HepG2 (cell line): ENCODE results near the gene SEMA6B. TPM values are rescaled to one million over a fixed set of nuclear protein-coding genes. Genes with fewer than 3 reads are reported as not detected.

Experiments used
- ATAC-seq: fragments of 200-7000 bp; cut with Tn5 transposase; 3 replicates; pipeline ENCODE4 v1.9.1; 2020; ENCODE audit warnings: mild to moderate bottlenecking, moderate library complexity
- BruUV-seq: library from RNA; stranded (reverse); fragments of 400-500 nt; replicated peaks from 2 replicates; lab custom pipeline; 2021; lab: Mats Ljungman, UMichigan
- CTCF ChIA-PET: fragments of 300-600 bp; formaldehyde crosslinking; extraction: SDS; loops from one replicate; lab custom pipeline; 2021; ENCODE audit warnings: low total read pairs, inconsistent platforms, low intra/inter-chr PET ratio; lab: Yijun Ruan, JAX
- POLR2A ChIA-PET: fragments of 350-600 bp; sonication (Branson Sonifier 250); formaldehyde crosslinking; loops from one replicate; lab custom pipeline; 2020; ENCODE audit warnings: antibody characterized with exemption, inconsistent platforms; lab: Yijun Ruan, JAX
- DNase-seq: peaks from one replicate; pipeline ENCODE4 v3.0.0-alpha.2; 2015; ENCODE audit warnings: low spot score
- FAIRE-seq: peaks from 3 replicates; lab custom pipeline; 2011; peaks lifted over from hg19 to GRCh38; lab: Jason Lieb, UNC
- H2AFZ ChIP-seq: one replicate; pipeline ENCODE4 v1.6.1; 2011; ENCODE audit warnings: low read length, inconsistent platforms
- H3K27ac ChIP-seq: fragments of 300-600 bp; 3 replicates; pipeline ENCODE4 v1.8.0; 2011; ENCODE audit warnings: mixed run types, mild to moderate bottlenecking, mixed read lengths, low read length, inconsistent platforms; ENCODE audit not compliant: insufficient read depth; ENCODE audit errors: extremely low read length
- H3K27me3 ChIP-seq, 2 experiments: fragments of 200-600 bp in 1 of 2; 2 replicates in 1 of 2; 3 replicates in 1 of 2; pipeline versions ENCODE4 v1.6.0 to v1.8.0; 2011; ENCODE audit warnings: low read length in 2 of 2, mild to moderate bottlenecking in 2 of 2, moderate library complexity in 2 of 2, inconsistent platforms in 1 of 2; ENCODE audit not compliant: insufficient read depth in 2 of 2, control insufficient read depth in 1 of 2
- H3K36me3 ChIP-seq, 2 experiments: fragments of 200-600 bp in 1 of 2; replicated peaks in 1 of 2; 2 replicates in 1 of 2; 3 replicates in 1 of 2; pipeline versions ENCODE4 v1.5.1 to v1.8.0; 2011; ENCODE audit warnings: low read length in 2 of 2, inconsistent platforms in 1 of 2; ENCODE audit not compliant: insufficient read depth in 2 of 2, control insufficient read depth in 1 of 2
- H3K4me1 ChIP-seq: 2 replicates; pipeline ENCODE4 v1.5.1; 2012; ENCODE audit warnings: low read length, inconsistent platforms; ENCODE audit not compliant: insufficient read depth
- H3K4me2 ChIP-seq: 2 replicates; pipeline ENCODE4 v1.6.0; 2011; ENCODE audit warnings: low read depth, low read length, inconsistent platforms
- H3K4me3 ChIP-seq, 3 experiments: fragments of 200-600 bp in 1 of 3; sonication (generic), shearing (Covaris generic) in 1 of 3; replicated peaks in 1 of 3; 2 replicates each; pipeline ENCODE4 v1.5.1; 2011 to 2016; ENCODE audit warnings: low read length in 3 of 3, inconsistent platforms in 2 of 3, low read depth in 2 of 3, mild to moderate bottlenecking in 2 of 3, control low read depth in 1 of 3, mixed read lengths in 1 of 3; ENCODE audit not compliant: insufficient read depth in 1 of 3
- H3K79me2 ChIP-seq: one replicate; pipeline ENCODE4 v1.6.1; 2011; ENCODE audit warnings: low read length, inconsistent platforms; ENCODE audit not compliant: insufficient read depth
- H3K9ac ChIP-seq: 2 replicates; pipeline ENCODE4 v1.6.0; 2011; ENCODE audit warnings: mild to moderate bottlenecking, low read depth, low read length, inconsistent platforms; ENCODE audit not compliant: insufficient read depth
- H3K9me3 ChIP-seq: 2 replicates; pipeline ENCODE4 v1.5.1; 2012; ENCODE audit warnings: mild to moderate bottlenecking, low read length
- H4K20me1 ChIP-seq: 2 replicates; pipeline ENCODE4 v1.6.0; 2011; ENCODE audit warnings: inconsistent platforms, mild to moderate bottlenecking, low read length, moderate library complexity; ENCODE audit not compliant: insufficient read depth
- EZH2 ChIP-seq: conservative IDR thresholded peaks from 2 replicates; pipeline ENCODE4 v1.6.1; 2012; ENCODE audit warnings: mild to moderate bottlenecking, low read depth, low read length, moderate library complexity
- HIVEP1 ChIP-seq: sonication (generic); formaldehyde crosslinking; IDR thresholded peaks from 2 replicates; pipeline ENCODE4 v1.4.0; 2020; ENCODE audit warnings: mild to moderate bottlenecking, missing genetic modification reagents
- ZKSCAN8 ChIP-seq: IDR thresholded peaks from 2 replicates; pipeline ENCODE4 v1.6.1; 2016; ENCODE audit warnings: borderline replicate concordance, missing genetic modification reagents, missing compliant biosample characterization
- WGBS: methylation state at CpG from one replicate; pipeline ENCODE4 v1.1.6; 2017; ENCODE audit warnings: low lambda C conversion rate; 5-methylcytosine and 5-hydroxymethylcytosine counted together
- in situ Hi-C: cut with HindIII; loops from 2 replicates; pipeline ENCODE4 v1.10.0; 2017; ENCODE audit warnings: low pct_unique_long_range_greater_than_20kb; ENCODE audit not compliant: extremely low pct_ligation_motif_present
- intact Hi-C: fragments of 100-400 bp; cut with micrococcal nuclease; formaldehyde crosslinking; loops from one replicate; pipeline ENCODE4 v1.10.0; 2022; ENCODE audit not compliant: unreplicated experiment
- polyA plus RNA-seq, 8 experiments: library from polyadenylated mRNA; depleted of rRNA in 3 of 8; stranded (reverse) in 7 of 8; unstranded in 1 of 8; fragments of >200 nt; fragmentation: Illumina TruSeq in 4 of 8; extraction: Trizol in 4 of 8; gene quantifications; 2 replicates each; pipeline versions ENCODE4 v1.2.1 to v1.2.3, GENCODE V29; 2011 to 2016; ENCODE audit warnings: low read depth in 4 of 8, missing spikeins in 1 of 8, mixed read lengths in 1 of 8; ENCODE audit not compliant: insufficient read depth in 1 of 8
- total RNA-seq, 5 experiments: library from RNA; depleted of rRNA; stranded (reverse); fragments of >200 nt; fragmentation: Illumina TruSeq; extraction: Trizol; gene quantifications; 2 replicates each; pipeline ENCODE4 v1.2.3, GENCODE V29; 2016; ENCODE audit warnings: low read depth in 1 of 5
- TF ChIP-seq, protein P1 (sequence below): sonication (generic); formaldehyde crosslinking; IDR thresholded peaks from 2 replicates; pipeline ENCODE4 v1.4.0; 2020; ENCODE audit warnings: missing genetic modification reagents, borderline replicate concordance
- TF ChIP-seq, protein P2 (sequence below): sonication (generic); formaldehyde crosslinking; IDR thresholded peaks from 2 replicates; pipeline ENCODE4 v1.4.0; 2020; ENCODE audit warnings: missing genetic modification reagents

The SEMA6B gene
- total and polyA plus RNA-seq, 2 of the 13 experiments (the other 11 are each of a cell fraction or from before 2014, with no cell fraction given): 45.5 to 67.1 TPM

DNA sequence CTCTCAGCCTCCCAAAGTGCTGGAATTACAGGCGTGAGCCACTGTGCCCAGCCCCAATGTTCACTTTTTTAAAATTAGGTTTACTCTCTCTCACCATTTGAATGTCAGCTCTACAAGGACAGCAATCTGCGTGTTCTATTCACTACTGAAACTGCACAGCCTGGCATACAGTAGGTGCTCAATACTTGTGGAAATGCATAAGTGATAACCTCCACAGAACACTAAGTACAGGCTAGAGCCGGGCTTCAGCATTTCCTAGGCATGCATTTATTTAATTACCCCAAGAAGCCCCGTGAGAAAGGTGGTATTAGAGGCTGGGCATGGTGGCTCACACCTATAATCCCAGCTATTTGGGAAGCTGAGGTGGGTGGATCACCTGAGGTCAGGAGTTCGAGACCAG, 46.7 kb upstream of the SEMA6B start:
- no peak for ATAC-seq
- in situ Hi-C loops: no loop called here
- no TSS peak for BruUV-seq

More for the DNA sequence above, 46.7 kb upstream of the SEMA6B start:
- no peak for DNase-seq
- no peak for FAIRE-seq
- 53% methylated on average over 5 of the region's 5 CpGs for WGBS
- Histone ChIP-seq H3K4me1 (peaks cover 24% of the 10 kb centered on the region), H3K4me3 (no peak overlapping the region), H3K4me2 (no peak overlapping the region), H3K27ac (no peak overlapping the region), H2AFZ (no peak overlapping the region), H3K27me3 (peaks cover 0 to 10% of the 10 kb centered on the region in 2 experiments; a peak in 3 of 5 replicates), H3K9ac (no peak overlapping the region), H4K20me1 (no peaks in the 10 kb centered on the region), H3K36me3 (no peaks in the 10 kb centered on the region), H3K9me3 (no peaks in the 10 kb centered on the region), H3K79me2 (no peaks in the 10 kb centered on the region)
- POLR2A ChIA-PET: interaction anchor here (1.1 kb wide), 1 partner anchor 135 kb away, joined by 3 read pairs; the partner anchor contains the start of gene HDGFL2
- intact Hi-C loops: no loop called here
- TF ChIP-seq, protein P1, sequence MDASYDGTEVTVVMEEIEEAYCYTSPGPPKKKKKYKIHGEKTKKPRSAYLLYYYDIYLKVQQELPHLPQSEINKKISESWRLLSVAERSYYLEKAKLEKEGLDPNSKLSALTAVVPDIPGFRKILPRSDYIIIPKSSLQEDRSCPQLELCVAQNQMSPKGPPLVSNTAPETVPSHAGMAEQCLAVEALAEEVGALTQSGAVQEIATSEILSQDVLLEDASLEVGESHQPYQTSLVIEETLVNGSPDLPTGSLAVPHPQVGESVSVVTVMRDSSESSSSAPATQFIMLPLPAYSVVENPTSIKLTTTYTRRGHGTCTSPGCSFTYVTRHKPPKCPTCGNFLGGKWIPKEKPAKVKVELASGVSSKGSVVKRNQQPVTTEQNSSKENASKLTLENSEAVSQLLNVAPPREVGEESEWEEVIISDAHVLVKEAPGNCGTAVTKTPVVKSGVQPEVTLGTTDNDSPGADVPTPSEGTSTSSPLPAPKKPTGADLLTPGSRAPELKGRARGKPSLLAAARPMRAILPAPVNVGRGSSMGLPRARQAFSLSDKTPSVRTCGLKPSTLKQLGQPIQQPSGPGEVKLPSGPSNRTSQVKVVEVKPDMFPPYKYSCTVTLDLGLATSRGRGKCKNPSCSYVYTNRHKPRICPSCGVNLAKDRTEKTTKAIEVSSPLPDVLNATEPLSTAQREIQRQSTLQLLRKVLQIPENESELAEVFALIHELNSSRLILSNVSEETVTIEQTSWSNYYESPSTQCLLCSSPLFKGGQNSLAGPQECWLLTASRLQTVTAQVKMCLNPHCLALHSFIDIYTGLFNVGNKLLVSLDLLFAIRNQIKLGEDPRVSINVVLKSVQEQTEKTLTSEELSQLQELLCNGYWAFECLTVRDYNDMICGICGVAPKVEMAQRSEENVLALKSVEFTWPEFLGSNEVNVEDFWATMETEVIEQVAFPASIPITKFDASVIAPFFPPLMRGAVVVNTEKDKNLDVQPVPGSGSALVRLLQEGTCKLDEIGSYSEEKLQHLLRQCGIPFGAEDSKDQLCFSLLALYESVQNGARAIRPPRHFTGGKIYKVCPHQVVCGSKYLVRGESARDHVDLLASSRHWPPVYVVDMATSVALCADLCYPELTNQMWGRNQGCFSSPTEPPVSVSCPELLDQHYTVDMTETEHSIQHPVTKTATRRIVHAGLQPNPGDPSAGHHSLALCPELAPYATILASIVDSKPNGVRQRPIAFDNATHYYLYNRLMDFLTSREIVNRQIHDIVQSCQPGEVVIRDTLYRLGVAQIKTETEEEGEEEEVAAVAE (CRISPR knock-in tag): no peak
- peak; percentile 96 for TF ChIP-seq ZKSCAN8
- TF ChIP-seq, protein P2, sequence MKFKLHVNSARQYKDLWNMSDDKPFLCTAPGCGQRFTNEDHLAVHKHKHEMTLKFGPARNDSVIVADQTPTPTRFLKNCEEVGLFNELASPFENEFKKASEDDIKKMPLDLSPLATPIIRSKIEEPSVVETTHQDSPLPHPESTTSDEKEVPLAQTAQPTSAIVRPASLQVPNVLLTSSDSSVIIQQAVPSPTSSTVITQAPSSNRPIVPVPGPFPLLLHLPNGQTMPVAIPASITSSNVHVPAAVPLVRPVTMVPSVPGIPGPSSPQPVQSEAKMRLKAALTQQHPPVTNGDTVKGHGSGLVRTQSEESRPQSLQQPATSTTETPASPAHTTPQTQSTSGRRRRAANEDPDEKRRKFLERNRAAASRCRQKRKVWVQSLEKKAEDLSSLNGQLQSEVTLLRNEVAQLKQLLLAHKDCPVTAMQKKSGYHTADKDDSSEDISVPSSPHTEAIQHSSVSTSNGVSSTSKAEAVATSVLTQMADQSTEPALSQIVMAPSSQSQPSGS (CRISPR knock-in tag): no peak
- TF ChIP-seq EZH2: no peak
- no peak for TF ChIP-seq HIVEP1 (CRISPR knock-in tag)
- CTCF ChIA-PET: no interaction called here
